Testis (tissue), 3 donors: ENCODE results near the gene ZNF232. TPM values are rescaled to one million over a fixed set of nuclear protein-coding genes. Genes with fewer than 3 reads are reported as not detected.
"Not testable (repeated sequence)": the region's sequence is repeated elsewhere in the genome, so short reads cannot be mapped to it uniquely, and the experiment has no call there.

Experiments used
- DNase-seq: peaks from one replicate; pipeline ENCODE4 v3.0.0-alpha.2; 2019
- H3K27ac ChIP-seq, 2 donors: fragments of 200-600 bp; sonication (generic); one replicate each; pipeline ENCODE4 v1.5.1; 2019
- H3K27me3 ChIP-seq: fragments of 200-600 bp; sonication (generic); one replicate; pipeline ENCODE4 v1.5.1; 2019
- H3K36me3 ChIP-seq: fragments of 200-600 bp; sonication (generic); one replicate; pipeline ENCODE4 v1.5.1; 2017; ENCODE audit warnings: low read depth; ENCODE audit errors: missing control alignments
- H3K4me1 ChIP-seq: fragments of 200-600 bp; sonication (generic); one replicate; pipeline ENCODE4 v1.5.1; 2019
- H3K4me3 ChIP-seq, 2 donors: fragments of 200-600 bp; sonication (generic); one replicate each; pipeline ENCODE4 v1.5.1; 2017 to 2019
- H3K9me3 ChIP-seq: fragments of 200-600 bp; sonication (generic); one replicate; pipeline ENCODE4 v1.5.1; 2017
- CTCF ChIP-seq, 3 experiments: fragments of 450-650 bp in 2 of 3; fragments of 200-600 bp in 1 of 3; sonication (generic) in 1 of 3; IDR thresholded peaks; one replicate each; pipeline ENCODE4 v1.5.1; 2016 to 2019; ENCODE audit warnings: antibody characterized with exemption in 3 of 3, mild to moderate bottlenecking in 2 of 3, moderate library complexity in 1 of 3
- POLR2A ChIP-seq: fragments of 450-650 bp; IDR thresholded peaks from one replicate; pipeline ENCODE4 v1.6.1; 2017; ENCODE audit warnings: antibody characterized with exemption, mild to moderate bottlenecking, moderate library complexity
- WGBS, 2 donors: methylation state at CpG; one replicate each; pipeline ENCODE4 v1.1.5; 2018; 5-methylcytosine and 5-hydroxymethylcytosine counted together
- intact Hi-C: fragments of 100-400 bp; cut with DNase I; formaldehyde crosslinking; loops from one replicate; pipeline ENCODE4 v1.15.1; 2023; ENCODE audit warnings: low total_unique reads
- polyA plus RNA-seq: library from polyadenylated mRNA; stranded (reverse); fragments of 350-450 nt; fragmentation: Illumina TruSeq; extraction: RNeasy Lipid Tissue Mini Kit (QIAGEN cat#74804); gene quantifications from one replicate; pipeline ENCODE4 v1.2.3, GENCODE V29; 2014; ENCODE audit warnings: low read depth, low replicate concordance; ENCODE audit not compliant: insufficient read depth
- total RNA-seq, 2 donors: library from RNA; depleted of rRNA; stranded (reverse); fragments of >200 nt; gene quantifications; one replicate each; pipeline ENCODE4 v1.2.3, GENCODE V29; 2016

Gene ZNF232
- total and polyA plus RNA-seq, 3 donors from 2014 or later, result 8.6 to 21.7 (median 14.4) TPM

- Histone ChIP-seq H3K27ac (no peak overlapping the region), H3K9me3 (no peaks in the 10 kb centered on the region), H3K4me3 (no peak overlapping the region), H3K4me1 (no peaks in the 10 kb centered on the region), H3K36me3 (no peaks in the 10 kb centered on the region), H3K27me3 (no peaks in the 10 kb centered on the region)
- no peak for TF ChIP-seq POLR2A
- no peak for TF ChIP-seq CTCF (IDR thresholded peaks at IDR 0.05)
- DNase-seq, result no peak
- intact Hi-C loops, result no loop called here
- WGBS, 2 donors, result 84 to 89% methylated on average over 7 of the region's 7 CpGs
Observed at GRCh38 chr17:5131146-5131715, 19.6 kb upstream of the ZNF232 start.

GRCh38 chr17:5130687-5131086 lies 19.0 kb upstream of the ZNF232 start:
- H3K36me3 ChIP-seq, intact Hi-C loops, H3K27ac ChIP-seq, DNase-seq, H3K4me3 ChIP-seq, H3K9me3 ChIP-seq, H3K27me3 ChIP-seq, H3K4me1 ChIP-seq: not testable (repeated sequence)
- 79 to 83% methylated on average over 2 to 5 of the region's 5 CpGs for WGBS, 2 donors

GRCh38 chr17:5130261-5130660 lies 18.6 kb upstream of the ZNF232 start:
- WGBS, 2 donors, result 93 to 94% methylated on average over 10 of the region's 10 CpGs
- H3K36me3 ChIP-seq, H3K27ac ChIP-seq, intact Hi-C loops, H3K27me3 ChIP-seq, H3K9me3 ChIP-seq, H3K4me3 ChIP-seq, DNase-seq, H3K4me1 ChIP-seq: not testable (repeated sequence)

- H3K36me3 ChIP-seq, intact Hi-C loops, H3K27me3 ChIP-seq, DNase-seq, H3K9me3 ChIP-seq, H3K4me3 ChIP-seq, H3K27ac ChIP-seq, H3K4me1 ChIP-seq: not testable (repeated sequence)
- 88% methylated on average over 5 to 8 of the region's 8 CpGs for WGBS, 2 donors
Observed at GRCh38 chr17:5129770-5130169, 18.1 kb upstream of the ZNF232 start.

GRCh38 chr17:5128905-5129535 lies 17.3 kb upstream of the ZNF232 start:
- intact Hi-C loops, result no loop called here
- no peaks in the 10 kb centered on the region for H3K4me1 ChIP-seq
- H3K27ac ChIP-seq, result no peak overlapping the region
- no peak overlapping the region for H3K4me3 ChIP-seq
- DNase-seq, result no peak
- H3K36me3 ChIP-seq, result no peaks in the 10 kb centered on the region
- 81 to 94% methylated on average over 11 of the region's 11 CpGs for WGBS, 2 donors
- H3K27me3 ChIP-seq, result no peaks in the 10 kb centered on the region
- TF ChIP-seq POLR2A, result no peak
- no peak for TF ChIP-seq CTCF (IDR thresholded peaks at IDR 0.05)
- no peaks in the 10 kb centered on the region for H3K9me3 ChIP-seq

GRCh38 chr17:5128387-5128786 lies 16.7 kb upstream of the ZNF232 start:
- H3K9me3 ChIP-seq, H3K4me3 ChIP-seq, H3K36me3 ChIP-seq, DNase-seq, H3K27me3 ChIP-seq, intact Hi-C loops, H3K27ac ChIP-seq, H3K4me1 ChIP-seq: not testable (repeated sequence)
- WGBS, 2 donors, result 81 to 83% methylated on average over 4 to 8 of the region's 8 CpGs

- DNase-seq, result no peak
- Histone ChIP-seq H3K27me3 (no peaks in the 10 kb centered on the region), H3K36me3 (no peaks in the 10 kb centered on the region), H3K27ac (no peak overlapping the region), H3K9me3 (no peaks in the 10 kb centered on the region), H3K4me3 (no peak overlapping the region), H3K4me1 (no peaks in the 10 kb centered on the region)
- 72 to 84% methylated on average over 2 to 4 of the region's 4 CpGs for WGBS, 2 donors
- intact Hi-C loops, result no loop called here
- TF ChIP-seq CTCF (IDR thresholded peaks at IDR 0.05) (no peak), POLR2A (no peak)
Observed at GRCh38 chr17:5127910-5128309, 16.2 kb upstream of the ZNF232 start.
